WTC11 (cell line): ENCODE results near the gene HBEGF. TPM values are rescaled to one million over a fixed set of nuclear protein-coding genes. Genes with fewer than 3 reads are reported as not detected.

Experiments
- CBFB ChIP-seq: sonication (generic); formaldehyde crosslinking; IDR thresholded peaks from 2 replicates; pipeline ENCODE4 v1.8.1; 2022; ENCODE audit warnings: mild to moderate bottlenecking, low read depth, missing genetic modification reagents
- CREB1 ChIP-seq: sonication (generic); formaldehyde crosslinking; IDR thresholded peaks from 2 replicates; pipeline ENCODE4 v1.8.0; 2023; ENCODE audit warnings: mild to moderate bottlenecking, missing genetic modification reagents
- CREM ChIP-seq: sonication (generic); formaldehyde crosslinking; IDR thresholded peaks from 2 replicates; pipeline ENCODE4 v1.8.1; 2022; ENCODE audit warnings: mild to moderate bottlenecking, missing genetic modification reagents, moderate library complexity
- CTCF ChIP-seq: fragments of 200-600 bp; IDR thresholded peaks from 2 replicates; pipeline ENCODE4 v1.8.0; 2022; ENCODE audit warnings: antibody characterized with exemption
- EMX1 ChIP-seq: fragments of 250-450 bp; sonication (Bioruptor Pico); IDR thresholded peaks from 2 replicates; pipeline ENCODE4 v1.8.0; 2021; ENCODE audit warnings: mild to moderate bottlenecking
- ESRRA ChIP-seq: sonication (generic); formaldehyde crosslinking; IDR thresholded peaks from 2 replicates; pipeline ENCODE4 v1.8.1; 2022; ENCODE audit warnings: mild to moderate bottlenecking, missing genetic modification reagents, borderline replicate concordance
- FOXK1 ChIP-seq: sonication (generic); formaldehyde crosslinking; IDR thresholded peaks from 2 replicates; pipeline ENCODE4 v1.8.0; 2022; ENCODE audit warnings: mild to moderate bottlenecking, moderate library complexity, missing genetic modification reagents
- FOXP1 ChIP-seq: sonication (generic); formaldehyde crosslinking; IDR thresholded peaks from 2 replicates; pipeline ENCODE4 v1.8.0; 2022; ENCODE audit warnings: missing genetic modification reagents, mild to moderate bottlenecking, moderate library complexity, borderline replicate concordance
- HMGA2 ChIP-seq: fragments of 250-450 bp; sonication (Bioruptor Pico); IDR thresholded peaks from 2 replicates; pipeline ENCODE4 v1.4.0; 2021; ENCODE audit warnings: mild to moderate bottlenecking, moderate library complexity
- KAT7 ChIP-seq: sonication (generic); formaldehyde crosslinking; IDR thresholded peaks from 2 replicates; pipeline ENCODE4 v1.8.1; 2023; ENCODE audit warnings: missing genetic modification reagents, mild to moderate bottlenecking, borderline replicate concordance
- MLX ChIP-seq: sonication (generic); formaldehyde crosslinking; IDR thresholded peaks from 2 replicates; pipeline ENCODE4 v1.8.1; 2023; ENCODE audit warnings: mild to moderate bottlenecking, missing genetic modification reagents, moderate library complexity
- MXD4 ChIP-seq: fragments of 250-450 bp; sonication (Bioruptor Pico); IDR thresholded peaks from 2 replicates; pipeline ENCODE4 v1.8.0; 2021; ENCODE audit warnings: mild to moderate bottlenecking, moderate library complexity, borderline replicate concordance
- NR3C1 ChIP-seq: sonication (generic); formaldehyde crosslinking; conservative IDR thresholded peaks from 2 replicates; pipeline ENCODE4 v1.8.1; 2023; ENCODE audit warnings: low read depth, mild to moderate bottlenecking, missing genetic modification reagents
- PRRX2 ChIP-seq: fragments of 250-450 bp; sonication (Bioruptor Pico); IDR thresholded peaks from 2 replicates; pipeline ENCODE4 v1.8.0; 2021; ENCODE audit warnings: mild to moderate bottlenecking
- RORB ChIP-seq: fragments of 250-450 bp; sonication (Bioruptor Pico); IDR thresholded peaks from 2 replicates; pipeline ENCODE4 v1.9.0; 2021; ENCODE audit warnings: mild to moderate bottlenecking
- SMAD4 ChIP-seq: sonication (generic); formaldehyde crosslinking; IDR thresholded peaks from 2 replicates; pipeline ENCODE4 v1.8.0; 2022; ENCODE audit warnings: mild to moderate bottlenecking, missing genetic modification reagents
- TP53 ChIP-seq: sonication (generic); formaldehyde crosslinking; IDR thresholded peaks from 2 replicates; pipeline ENCODE4 v1.8.1; 2023; ENCODE audit warnings: mild to moderate bottlenecking, missing genetic modification reagents
- USF1 ChIP-seq: sonication (generic); formaldehyde crosslinking; IDR thresholded peaks from 2 replicates; pipeline ENCODE4 v1.8.0; 2022; ENCODE audit warnings: mild to moderate bottlenecking, missing genetic modification reagents
- ZBTB21 ChIP-seq: sonication (generic); formaldehyde crosslinking; IDR thresholded peaks from 2 replicates; pipeline ENCODE4 v1.8.1; 2023; ENCODE audit warnings: mild to moderate bottlenecking, missing genetic modification reagents, borderline replicate concordance
- ZBTB43 ChIP-seq: sonication (generic); formaldehyde crosslinking; IDR thresholded peaks from 2 replicates; pipeline ENCODE4 v1.8.1; 2023; ENCODE audit warnings: mild to moderate bottlenecking, missing genetic modification reagents
- ZNF138 ChIP-seq: sonication (generic); formaldehyde crosslinking; conservative IDR thresholded peaks from 2 replicates; pipeline ENCODE4 v1.8.1; 2022; ENCODE audit warnings: mild to moderate bottlenecking, moderate library complexity, missing genetic modification reagents
- ZNF232 ChIP-seq: sonication (generic); formaldehyde crosslinking; IDR thresholded peaks from 2 replicates; pipeline ENCODE4 v1.8.0; 2022; ENCODE audit warnings: mild to moderate bottlenecking, missing genetic modification reagents
- ZNF317 ChIP-seq: sonication (generic); formaldehyde crosslinking; IDR thresholded peaks from 2 replicates; pipeline ENCODE4 v1.8.1; 2023; ENCODE audit warnings: low read depth, mild to moderate bottlenecking, moderate library complexity, missing genetic modification reagents, borderline replicate concordance
- ZNF396 ChIP-seq: fragments of 250-450 bp; sonication (Bioruptor Pico); IDR thresholded peaks from 2 replicates; pipeline ENCODE4 v1.8.0; 2021; ENCODE audit warnings: mild to moderate bottlenecking, moderate library complexity, borderline replicate concordance
- ZNF671 ChIP-seq: fragments of 250-450 bp; sonication (Bioruptor Pico); IDR thresholded peaks from 2 replicates; pipeline ENCODE4 v1.8.0; 2021; ENCODE audit warnings: mild to moderate bottlenecking
- total RNA-seq: library from RNA; stranded (reverse); gene quantifications from 3 replicates; pipeline ENCODE4 v1.2.3, GENCODE V29; 2021
- TF ChIP-seq, protein P1 (sequence below): fragments of 250-450 bp; sonication (Bioruptor Pico); IDR thresholded peaks from 2 replicates; pipeline ENCODE4 v1.9.0; 2021; ENCODE audit warnings: moderate library complexity, mild to moderate bottlenecking, inconsistent platforms, borderline replicate concordance
- TF ChIP-seq, protein P2 (sequence below): sonication (generic); formaldehyde crosslinking; IDR thresholded peaks from 2 replicates; pipeline ENCODE4 v1.8.1; 2022; ENCODE audit warnings: missing genetic modification reagents, borderline replicate concordance
- TF ChIP-seq, protein P3 (sequence below): sonication (generic); formaldehyde crosslinking; IDR thresholded peaks from 2 replicates; pipeline ENCODE4 v1.8.0; 2022; ENCODE audit warnings: mild to moderate bottlenecking, missing genetic modification reagents
- TF ChIP-seq, protein P4 (sequence below): fragments of 250-450 bp; sonication (Bioruptor Pico); IDR thresholded peaks from 2 replicates; pipeline ENCODE4 v1.8.0; 2021; ENCODE audit warnings: mild to moderate bottlenecking

HBEGF gene
- total RNA-seq, 1 experiment from 2014 or later = 4.0 TPM

DNA sequence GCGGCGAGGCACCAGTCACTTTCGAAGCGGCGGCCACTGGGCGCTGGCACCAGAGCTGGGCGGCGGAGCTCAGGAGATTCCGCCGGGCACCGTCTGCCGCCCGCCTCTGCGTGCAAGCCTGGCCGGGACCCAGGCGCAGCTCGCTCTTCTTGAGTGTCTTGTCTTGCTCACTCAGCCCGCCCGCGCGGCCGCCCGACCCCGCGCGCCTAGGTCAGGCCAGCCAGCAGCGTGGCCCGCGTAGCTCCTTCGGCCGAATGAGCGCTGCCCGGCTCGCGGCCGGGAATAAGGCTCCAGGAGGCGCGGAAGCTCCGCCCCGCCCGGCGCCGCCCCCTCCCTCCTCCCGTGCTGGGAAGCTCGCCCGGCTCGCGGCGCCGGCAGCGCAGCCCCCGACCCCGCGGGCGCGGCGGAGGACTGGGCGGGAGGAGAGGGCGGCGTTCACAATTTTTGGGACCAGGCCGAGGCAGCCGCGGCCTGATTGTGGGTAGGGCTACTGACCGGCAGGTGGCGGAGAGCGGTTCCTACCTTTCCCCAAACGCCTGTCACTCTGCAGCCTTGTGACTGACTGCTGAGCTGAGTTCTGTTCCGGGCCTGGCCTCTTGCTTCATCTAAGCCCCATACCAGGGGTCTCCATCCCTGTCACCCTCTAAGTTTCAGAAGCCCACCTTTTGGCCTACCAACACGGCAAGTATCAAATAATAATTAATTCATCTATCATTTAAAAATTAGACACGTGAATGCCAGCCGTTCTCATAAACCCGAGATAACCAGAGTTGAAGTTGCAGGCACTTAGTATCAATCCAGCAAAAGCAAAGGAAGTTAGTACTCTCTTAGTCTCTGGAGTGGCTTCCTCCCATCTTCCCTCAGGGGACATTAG lies at the start of gene HBEGF (continued):
- TF ChIP-seq, protein P1, sequence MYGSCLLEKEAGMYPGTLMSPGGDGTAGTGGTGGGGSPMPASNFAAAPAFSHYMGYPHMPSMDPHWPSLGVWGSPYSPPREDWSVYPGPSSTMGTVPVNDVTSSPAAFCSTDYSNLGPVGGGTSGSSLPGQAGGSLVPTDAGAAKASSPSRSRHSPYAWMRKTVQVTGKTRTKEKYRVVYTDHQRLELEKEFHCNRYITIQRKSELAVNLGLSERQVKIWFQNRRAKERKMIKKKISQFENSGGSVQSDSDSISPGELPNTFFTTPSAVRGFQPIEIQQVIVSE (CRISPR knock-in tag) = no peak
- no peak for TF ChIP-seq MXD4
- TF ChIP-seq SMAD4 = no peak
- TF ChIP-seq ZNF671 (CRISPR knock-in tag) = no peak
- TF ChIP-seq CTCF = peak; percentile 11; the same call in 1 of the 2 replicates
- TF ChIP-seq RORB (CRISPR knock-in tag) = no peak
- no peak for TF ChIP-seq CREB1 (CRISPR knock-in tag)
- TF ChIP-seq ZNF317 = no peak
- TF ChIP-seq, protein P2, sequence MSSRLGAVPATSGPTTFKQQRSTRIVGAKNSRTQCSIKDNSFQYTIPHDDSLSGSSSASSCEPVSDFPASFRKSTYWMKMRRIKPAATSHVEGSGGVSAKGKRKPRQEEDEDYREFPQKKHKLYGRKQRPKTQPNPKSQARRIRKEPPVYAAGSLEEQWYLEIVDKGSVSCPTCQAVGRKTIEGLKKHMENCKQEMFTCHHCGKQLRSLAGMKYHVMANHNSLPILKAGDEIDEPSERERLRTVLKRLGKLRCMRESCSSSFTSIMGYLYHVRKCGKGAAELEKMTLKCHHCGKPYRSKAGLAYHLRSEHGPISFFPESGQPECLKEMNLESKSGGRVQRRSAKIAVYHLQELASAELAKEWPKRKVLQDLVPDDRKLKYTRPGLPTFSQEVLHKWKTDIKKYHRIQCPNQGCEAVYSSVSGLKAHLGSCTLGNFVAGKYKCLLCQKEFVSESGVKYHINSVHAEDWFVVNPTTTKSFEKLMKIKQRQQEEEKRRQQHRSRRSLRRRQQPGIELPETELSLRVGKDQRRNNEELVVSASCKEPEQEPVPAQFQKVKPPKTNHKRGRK (CRISPR knock-in tag) = no peak
- TF ChIP-seq, protein P3, sequence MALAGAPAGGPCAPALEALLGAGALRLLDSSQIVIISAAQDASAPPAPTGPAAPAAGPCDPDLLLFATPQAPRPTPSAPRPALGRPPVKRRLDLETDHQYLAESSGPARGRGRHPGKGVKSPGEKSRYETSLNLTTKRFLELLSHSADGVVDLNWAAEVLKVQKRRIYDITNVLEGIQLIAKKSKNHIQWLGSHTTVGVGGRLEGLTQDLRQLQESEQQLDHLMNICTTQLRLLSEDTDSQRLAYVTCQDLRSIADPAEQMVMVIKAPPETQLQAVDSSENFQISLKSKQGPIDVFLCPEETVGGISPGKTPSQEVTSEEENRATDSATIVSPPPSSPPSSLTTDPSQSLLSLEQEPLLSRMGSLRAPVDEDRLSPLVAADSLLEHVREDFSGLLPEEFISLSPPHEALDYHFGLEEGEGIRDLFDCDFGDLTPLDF = no peak
- no peak for TF ChIP-seq TP53 (CRISPR knock-in tag)
- no peak for TF ChIP-seq ESRRA
- TF ChIP-seq ZNF232 (CRISPR knock-in tag) = no peak
- TF ChIP-seq MLX (CRISPR knock-in tag) = no peak
- TF ChIP-seq FOXP1 (CRISPR knock-in tag) = no peak
- no peak for TF ChIP-seq KAT7 (CRISPR knock-in tag)
- TF ChIP-seq ZBTB21 (CRISPR knock-in tag) = no peak
- TF ChIP-seq CREM (CRISPR knock-in tag) = no peak
- TF ChIP-seq, protein P4, sequence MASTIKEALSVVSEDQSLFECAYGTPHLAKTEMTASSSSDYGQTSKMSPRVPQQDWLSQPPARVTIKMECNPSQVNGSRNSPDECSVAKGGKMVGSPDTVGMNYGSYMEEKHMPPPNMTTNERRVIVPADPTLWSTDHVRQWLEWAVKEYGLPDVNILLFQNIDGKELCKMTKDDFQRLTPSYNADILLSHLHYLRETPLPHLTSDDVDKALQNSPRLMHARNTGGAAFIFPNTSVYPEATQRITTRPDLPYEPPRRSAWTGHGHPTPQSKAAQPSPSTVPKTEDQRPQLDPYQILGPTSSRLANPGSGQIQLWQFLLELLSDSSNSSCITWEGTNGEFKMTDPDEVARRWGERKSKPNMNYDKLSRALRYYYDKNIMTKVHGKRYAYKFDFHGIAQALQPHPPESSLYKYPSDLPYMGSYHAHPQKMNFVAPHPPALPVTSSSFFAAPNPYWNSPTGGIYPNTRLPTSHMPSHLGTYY (CRISPR knock-in tag) = no peak
- no peak for TF ChIP-seq FOXK1 (CRISPR knock-in tag)
- 0 out of 2 replicates have a peak, but pooled peaks have one; percentile 0 for TF ChIP-seq ZBTB43
- no peak for TF ChIP-seq ZNF396 (CRISPR knock-in tag)
- no peak for TF ChIP-seq PRRX2 (CRISPR knock-in tag)
- TF ChIP-seq HMGA2 (CRISPR knock-in tag) = no peak
- no peak for TF ChIP-seq NR3C1 (CRISPR knock-in tag)
- no peak for TF ChIP-seq USF1 (CRISPR knock-in tag)
- no peak for TF ChIP-seq EMX1 (CRISPR knock-in tag)
- no peak for TF ChIP-seq CBFB
- TF ChIP-seq ZNF138 (CRISPR knock-in tag) = no peak
